HFF-Myc (cell line): ENCODE measurements around the gene IL17RB.

Experiments used
- DNase-seq: peaks from one replicate; pipeline ENCODE4 v3.0.0-alpha.2; 2011; ENCODE audit warnings: low read depth; ENCODE audit errors: extremely low read depth
- H3K4me3 ChIP-seq: replicated peaks from 2 replicates; pipeline ENCODE4 v1.5.1; 2011; ENCODE audit warnings: low read depth, mild to moderate bottlenecking, control low read depth, low read length
- CTCF ChIP-seq: IDR thresholded peaks from 2 replicates; pipeline ENCODE4 v1.5.1; 2012; ENCODE audit warnings: mild to moderate bottlenecking, low read depth, low read length, control low read depth; ENCODE audit errors: missing control alignments

The IL17RB gene

GRCh38 chr3:53817809-53818208, 28.6 kb upstream of the IL17RB start:
- no peak for DNase-seq
- no peak overlapping the region for H3K4me3 ChIP-seq

DNA sequence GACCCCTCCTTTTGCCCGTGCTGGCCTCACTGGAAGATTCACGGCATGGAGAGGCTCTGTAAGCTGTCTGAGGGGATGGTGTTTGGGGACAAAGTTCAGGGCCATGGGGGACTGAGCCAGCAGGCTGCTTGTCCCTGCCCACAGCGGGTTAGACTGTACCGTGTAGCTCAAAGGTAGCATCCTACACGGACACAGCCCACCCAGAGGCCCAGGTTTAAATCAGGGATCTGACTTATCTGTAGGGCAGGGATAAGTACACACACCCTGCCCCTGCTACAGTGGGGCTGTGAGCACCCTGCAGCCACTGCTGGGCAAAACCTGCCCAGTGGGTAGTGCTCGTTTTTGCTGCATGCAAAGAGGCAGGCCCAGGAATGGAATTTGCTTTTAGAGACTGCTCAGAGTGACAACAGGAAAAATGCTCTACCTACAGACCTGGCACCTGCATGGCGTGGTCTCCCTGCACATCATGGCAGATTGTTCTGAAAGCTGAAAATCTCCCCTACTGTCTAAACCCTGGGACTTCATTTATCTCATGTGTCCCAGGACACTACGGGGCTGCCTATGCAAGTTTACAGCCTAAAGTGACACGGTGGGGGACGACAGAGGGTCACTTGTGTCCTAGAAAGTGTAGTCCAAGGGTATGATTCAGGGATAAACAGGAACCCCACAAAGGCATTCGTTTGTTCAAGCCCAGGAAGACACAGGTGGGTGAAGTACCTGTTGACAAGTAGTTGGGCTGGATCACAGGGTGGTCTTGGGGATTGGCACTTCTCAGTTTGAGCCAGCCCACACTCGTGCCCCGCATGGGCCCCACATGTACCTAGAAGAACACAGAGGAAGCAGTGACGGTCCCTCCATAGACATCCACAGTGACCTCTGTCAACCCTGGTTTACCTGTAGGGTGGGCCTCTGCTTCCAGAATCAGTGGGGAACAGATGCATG, 27.9 kb upstream of the IL17RB start:
- no peak for DNase-seq
- no peak overlapping the region for H3K4me3 ChIP-seq
- no peak for TF ChIP-seq CTCF

More at GRCh38 chr3:53817809-53818208, 28.6 kb upstream of the IL17RB start:
- no peak for TF ChIP-seq CTCF

DNA sequence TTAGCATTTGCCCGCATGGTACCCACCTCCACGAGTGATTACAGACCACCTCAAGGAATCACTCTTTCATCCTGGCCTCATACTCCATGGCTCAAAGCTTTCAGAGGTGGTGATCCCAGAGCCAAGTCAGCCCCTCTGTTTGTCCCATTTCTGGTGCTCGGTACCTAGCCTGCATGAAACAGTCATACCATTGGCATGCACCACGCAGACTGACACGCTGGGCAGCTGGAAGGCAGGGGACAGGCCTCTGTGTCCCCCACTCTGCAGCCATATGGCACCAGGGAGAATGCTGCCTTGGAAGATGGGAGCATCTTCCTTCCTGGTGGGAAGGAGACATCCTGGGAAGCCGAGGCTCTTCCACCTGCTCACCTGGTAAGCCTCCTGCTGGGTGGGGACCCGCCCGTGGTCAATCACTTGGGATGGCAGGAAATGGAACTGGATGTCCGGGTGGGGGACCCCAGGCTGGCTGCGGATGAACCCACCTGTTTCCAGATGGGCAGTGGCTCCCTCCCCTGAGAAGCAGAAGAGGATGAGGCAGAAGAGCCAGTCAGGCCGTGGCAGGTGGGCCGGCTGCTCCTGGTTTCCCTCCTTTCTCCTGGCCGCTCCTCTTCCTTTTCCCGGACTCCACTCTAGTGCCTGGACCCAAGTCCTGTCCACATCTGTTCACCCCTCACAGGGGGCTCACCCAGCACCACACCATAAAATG, 27.1 kb upstream of the IL17RB start:
- no peak for TF ChIP-seq CTCF
- H3K4me3 ChIP-seq: no peak overlapping the region
- DNase-seq: no peak

DNA sequence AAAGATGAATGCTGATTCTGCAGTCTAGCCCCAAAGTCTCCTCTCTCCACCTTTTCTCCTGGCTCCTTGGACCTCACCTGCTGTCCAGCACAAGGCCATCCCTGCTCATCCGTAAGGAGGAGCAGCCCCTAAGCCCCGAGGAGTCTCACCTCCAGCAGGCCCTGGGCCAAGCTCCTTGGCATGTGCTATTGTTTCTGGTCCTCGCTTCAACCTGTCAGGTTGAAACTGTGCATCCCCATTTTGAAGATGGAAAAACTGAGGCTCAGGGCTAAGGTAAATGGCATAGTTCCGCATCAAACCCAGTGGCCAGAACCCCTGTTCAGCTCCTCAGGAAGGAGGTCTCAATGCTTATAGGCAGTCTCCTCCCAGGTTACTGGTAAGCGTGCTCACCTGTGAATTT, 26.3 kb upstream of the IL17RB start:
- no peak for DNase-seq
- TF ChIP-seq CTCF: no peak
- H3K4me3 ChIP-seq: no peak overlapping the region

- DNase-seq: no peak
- no peak for TF ChIP-seq CTCF
Measured at GRCh38 chr3:53820756-53821580, 25.4 kb upstream of the IL17RB start.

DNA sequence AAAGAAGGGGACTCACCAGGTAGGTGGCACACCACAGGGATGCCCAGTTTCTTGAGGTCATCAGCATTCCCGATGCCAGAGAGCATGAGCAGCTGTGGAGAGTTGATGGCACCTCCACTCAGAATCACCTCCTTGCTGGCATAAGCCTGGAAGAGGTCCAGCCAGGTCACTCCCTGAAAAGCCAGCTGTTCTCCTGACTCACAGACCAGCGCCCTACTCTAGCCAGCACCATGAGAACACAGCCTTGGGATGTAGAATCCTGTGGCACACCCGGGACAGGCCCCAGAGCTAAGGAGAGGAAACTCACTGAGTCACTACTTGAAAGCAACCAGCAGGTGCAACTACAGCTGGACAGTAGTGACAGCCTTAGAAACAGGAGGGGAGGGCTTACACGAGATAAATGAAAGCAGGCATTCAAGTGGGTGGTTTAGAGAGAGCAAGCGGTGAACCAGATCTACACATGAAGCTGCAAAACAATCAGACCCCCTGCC, 24.7 kb upstream of the IL17RB start:
- no peak for TF ChIP-seq CTCF
- no peak for DNase-seq
- H3K4me3 ChIP-seq: no peak overlapping the region

More at GRCh38 chr3:53820756-53821580, 25.4 kb upstream of the IL17RB start:
- no peak overlapping the region for H3K4me3 ChIP-seq
